Activated CD4-positive, CD25-positive, alpha-beta regulatory T cell treated with anti-CD3 and anti-CD28 coated beads, Interleukin-2, amount 50 U/mL, for 72 hours (primary cell): Measurements from ENCODE around the gene CPTP.

ENCODE experiments used
- DNase-seq: peaks from one replicate; pipeline ENCODE4 v3.0.0; 2021

CPTP gene

DNA sequence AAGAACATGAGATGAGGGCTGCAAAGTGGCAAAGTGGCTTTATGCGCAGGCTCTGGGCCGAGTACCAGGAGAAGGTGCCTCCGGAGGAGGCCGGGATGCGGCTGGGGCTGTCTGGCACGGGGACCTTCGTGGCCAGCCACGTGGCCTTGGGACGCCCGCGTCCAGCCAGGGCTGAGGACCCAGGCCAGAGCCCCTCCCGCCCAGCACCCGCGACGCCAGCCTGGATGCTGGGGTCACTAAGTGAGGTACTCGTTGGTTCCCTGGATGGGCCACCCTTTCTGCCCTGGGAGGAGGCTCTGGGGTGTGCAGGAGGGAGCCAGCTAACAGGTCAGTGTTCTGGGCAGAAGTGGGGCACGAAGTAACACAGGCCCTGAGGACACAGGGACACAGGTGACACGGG, 31.8 kb upstream of the CPTP start:
- DNase-seq = no peak

DNA sequence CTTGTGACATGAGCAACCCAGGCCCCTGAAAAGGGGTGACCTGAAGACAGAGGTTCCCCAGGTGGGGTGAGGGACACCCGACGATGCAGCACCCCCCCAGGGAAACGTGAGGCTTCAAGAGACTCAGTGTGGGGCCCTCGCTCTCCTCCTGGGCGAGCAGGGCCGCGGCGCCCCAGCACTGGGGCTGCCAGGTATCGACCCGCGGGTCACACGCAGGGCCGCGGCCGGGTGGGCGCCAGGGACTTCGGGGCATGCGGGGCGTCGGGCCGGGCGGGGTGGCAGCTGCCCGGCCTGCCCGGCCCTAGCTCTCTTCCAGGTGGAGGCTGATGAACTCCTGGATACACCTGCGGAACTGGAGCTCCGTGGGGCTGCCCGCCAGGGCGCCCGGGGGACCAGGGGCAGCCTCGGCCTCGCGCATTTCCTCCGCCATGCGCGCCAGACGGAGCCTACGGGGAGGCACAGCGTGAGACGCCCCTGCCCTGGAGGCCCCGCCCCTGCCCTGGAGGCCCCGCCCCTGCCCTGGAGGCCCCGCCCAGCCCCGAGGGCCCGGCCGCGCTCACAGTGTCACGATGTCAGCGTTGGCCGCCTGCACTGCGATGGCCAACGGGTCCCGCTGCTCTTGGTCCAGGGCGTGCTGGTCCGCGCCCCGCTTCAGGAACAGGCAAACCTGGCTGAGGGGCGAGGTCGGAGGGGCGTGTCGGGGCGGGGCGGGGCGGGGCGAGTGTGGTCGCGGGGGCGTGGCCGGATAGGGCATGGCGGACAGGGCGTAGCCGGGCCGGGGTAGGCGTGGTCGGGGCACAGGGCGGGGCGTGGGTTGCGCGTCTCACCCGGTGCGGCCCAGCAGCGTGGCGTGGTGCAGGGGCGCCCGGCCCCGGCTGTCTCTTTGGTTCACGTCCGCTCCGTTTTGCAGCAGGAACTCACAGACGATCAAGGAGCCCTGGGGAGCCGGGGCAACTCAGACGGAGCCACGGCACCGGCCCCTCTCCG, 31.0 kb upstream of the CPTP start:
- DNase-seq = no peak

DNA sequence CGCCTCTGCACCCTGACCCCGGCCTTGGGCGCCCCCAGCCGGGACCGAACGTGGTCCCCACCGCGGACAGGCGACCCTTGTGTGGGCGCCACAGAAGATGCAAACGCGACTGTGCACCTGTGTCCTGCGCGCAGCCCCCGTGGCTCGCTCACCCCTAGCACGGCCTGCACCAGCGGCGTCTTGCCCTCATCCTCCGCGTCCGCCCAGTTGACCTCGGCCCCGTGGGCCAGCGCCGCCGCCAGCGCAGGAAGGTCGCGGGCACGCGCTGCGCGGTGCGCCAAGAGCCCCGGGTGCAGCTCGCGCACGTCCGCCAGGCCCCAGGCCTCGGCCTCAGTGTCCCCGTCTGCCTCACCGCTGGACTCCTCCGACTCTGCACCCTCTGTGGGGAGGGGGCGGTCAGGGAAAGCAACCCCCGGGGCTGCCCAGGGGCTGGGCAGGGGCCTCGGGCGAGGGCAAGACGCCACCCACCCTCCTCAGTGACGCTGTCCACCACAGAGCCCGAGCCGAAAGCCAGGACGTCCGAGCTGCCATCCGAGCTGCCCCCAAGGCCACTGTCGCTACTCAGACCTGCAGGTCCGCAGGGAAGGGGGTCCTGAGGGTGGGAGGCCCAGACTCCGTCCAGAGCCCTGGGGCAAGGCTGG, 30.2 kb upstream of the CPTP start:
- no peak for DNase-seq

DNA sequence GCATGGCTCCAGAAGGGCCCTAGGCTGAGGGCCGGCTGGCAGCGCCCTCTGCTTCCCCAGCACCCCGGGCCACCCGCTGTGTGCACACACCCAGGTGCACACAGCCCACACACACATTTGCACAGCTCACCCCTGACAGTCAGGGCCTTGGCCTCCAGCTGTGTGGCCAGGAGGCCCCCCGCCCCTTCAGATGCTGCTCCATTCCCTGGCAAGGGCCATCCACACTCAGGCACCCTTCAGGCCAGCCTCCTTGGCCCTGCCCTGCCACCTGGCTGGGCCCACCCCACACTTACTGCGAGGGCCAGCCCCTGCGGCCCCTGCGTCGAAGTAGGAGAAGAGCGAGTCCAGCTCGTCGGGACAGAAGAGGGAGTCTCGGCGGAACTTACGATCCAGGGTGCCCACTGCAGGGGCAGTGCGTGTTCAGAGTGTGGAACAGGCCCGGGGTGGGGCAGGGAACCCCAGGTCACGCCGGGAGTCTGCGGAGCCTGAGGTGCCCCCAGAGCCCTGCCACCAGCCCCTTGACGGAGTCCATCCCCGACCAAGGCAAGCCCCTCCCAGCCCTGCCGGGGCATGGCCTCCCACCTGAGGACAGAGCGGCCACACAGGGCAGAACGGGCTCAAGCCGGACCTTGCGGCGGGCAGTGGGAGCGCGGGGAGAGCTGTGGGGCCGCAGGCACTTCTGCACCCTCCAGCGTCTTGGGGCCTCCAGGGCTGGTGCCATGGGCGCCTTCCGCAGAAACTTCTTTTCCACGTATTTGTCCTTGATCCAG, 29.3 kb upstream of the CPTP start:
- no peak for DNase-seq

DNA sequence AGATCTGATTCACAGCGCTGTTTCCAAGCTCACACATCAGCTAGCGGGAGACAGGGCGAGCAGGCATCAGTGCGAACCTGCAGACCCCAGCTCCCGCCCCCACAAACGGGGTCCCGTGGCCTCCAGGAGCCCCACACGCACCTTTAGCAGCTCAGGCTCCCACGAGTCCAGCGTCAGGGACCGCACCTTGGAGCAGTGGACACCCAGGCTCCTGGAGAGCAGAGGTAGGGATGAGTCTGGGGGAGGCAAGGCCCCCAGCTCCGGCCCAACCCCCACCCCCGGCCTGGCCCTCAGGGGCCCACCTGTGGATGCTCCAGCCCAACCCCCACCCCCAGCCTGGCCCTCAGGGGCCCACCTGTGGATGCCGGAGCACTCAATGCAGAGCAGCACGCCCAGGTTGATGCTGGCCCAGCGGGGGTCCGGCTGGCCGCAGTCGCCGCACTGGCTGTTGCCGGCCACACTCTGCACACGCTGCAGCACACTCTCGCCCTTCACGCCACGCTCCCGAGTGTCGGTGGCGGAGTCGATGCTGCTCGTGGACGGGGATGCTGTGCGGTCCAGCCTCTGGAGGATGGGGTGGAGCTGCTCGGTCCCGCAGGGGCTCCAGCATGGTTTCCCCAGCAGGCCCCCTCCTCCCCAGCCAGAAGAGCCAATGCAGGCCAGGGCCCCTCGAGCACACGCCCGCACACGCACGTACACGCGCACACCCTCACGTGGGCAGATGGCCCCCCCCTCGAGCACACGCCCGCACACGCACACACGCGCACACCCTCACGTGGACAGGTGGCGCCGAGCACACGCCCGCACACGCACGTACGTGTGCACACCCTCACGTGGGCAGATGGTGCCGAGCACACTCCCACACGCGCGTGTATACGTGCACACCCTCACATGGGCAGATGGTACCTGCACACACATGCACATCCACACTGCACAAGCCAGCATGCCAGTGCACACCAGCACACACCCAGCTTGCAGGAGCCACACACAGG, 28.2 kb upstream of the CPTP start:
- no peak for DNase-seq

DNA sequence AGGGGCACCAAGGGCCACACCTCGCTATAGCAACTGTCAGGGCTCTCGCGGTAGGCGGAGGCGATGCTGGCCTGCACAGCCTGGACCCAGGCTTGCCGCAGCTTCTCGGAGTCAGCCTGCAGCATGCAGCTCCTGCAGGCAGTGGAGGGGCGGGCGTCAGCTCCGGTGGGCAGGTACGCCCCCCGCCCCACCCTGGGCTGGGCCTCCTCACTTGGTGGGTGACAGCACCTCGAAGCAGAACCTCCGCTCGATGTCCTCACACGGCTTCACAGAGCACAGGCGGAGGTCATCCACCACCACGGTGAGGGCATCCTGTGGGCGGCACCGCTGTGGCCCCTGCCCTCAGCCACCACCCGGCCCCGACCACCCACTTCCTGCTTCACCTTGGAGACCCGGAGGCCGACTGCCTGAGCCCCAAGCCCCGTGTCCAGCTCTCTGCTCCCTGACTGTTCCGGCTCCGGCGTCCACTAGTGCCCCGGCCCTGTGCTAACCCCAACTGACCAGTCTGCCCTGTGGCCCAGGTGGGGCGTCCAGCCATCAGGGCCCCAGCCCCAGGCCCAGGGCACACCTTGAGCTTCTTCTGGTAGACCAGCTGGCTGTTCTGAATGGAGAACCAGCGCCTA, 26.7 kb upstream of the CPTP start:
- DNase-seq = no peak

DNA sequence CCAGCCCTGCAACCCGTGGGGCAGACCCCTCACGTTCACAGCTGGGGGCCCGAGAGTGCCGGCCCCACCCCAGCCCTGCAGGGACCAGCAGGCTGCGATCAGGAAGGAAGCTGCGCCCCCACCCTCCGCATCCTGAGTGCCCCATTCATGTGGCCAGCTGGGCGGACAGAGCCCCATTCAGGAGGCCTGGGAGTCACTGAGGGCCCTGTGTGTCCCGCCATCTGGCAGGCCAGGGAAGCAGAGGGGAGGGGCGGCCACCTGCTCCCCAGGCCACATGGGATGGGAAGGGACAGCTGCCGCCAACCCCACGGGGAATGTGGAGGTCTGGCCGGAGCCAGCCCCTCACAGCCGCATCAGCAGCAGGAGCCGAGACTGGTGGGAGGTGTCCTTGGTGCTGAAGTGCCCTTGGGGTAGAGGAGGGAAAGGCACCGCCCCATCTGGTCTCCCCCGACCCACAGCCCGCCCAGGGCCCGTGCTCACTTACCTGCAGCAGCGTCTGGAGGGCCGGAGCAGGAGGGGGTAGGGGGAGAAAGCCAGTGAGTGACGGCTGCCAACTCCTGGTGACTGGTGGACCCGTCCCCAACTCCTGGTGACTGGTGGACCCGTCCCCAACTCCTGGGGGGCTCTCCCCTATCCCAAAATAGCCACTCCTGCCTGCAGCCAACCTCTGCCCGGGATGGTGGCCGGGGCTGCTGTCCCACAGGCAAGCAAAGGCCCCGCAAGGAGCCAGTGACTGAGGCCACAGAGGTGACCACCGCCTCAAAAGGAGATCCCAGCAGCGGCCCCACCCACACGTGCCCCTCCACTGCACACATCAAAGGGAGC, 25.5 kb upstream of the CPTP start:
- no peak for DNase-seq

DNA sequence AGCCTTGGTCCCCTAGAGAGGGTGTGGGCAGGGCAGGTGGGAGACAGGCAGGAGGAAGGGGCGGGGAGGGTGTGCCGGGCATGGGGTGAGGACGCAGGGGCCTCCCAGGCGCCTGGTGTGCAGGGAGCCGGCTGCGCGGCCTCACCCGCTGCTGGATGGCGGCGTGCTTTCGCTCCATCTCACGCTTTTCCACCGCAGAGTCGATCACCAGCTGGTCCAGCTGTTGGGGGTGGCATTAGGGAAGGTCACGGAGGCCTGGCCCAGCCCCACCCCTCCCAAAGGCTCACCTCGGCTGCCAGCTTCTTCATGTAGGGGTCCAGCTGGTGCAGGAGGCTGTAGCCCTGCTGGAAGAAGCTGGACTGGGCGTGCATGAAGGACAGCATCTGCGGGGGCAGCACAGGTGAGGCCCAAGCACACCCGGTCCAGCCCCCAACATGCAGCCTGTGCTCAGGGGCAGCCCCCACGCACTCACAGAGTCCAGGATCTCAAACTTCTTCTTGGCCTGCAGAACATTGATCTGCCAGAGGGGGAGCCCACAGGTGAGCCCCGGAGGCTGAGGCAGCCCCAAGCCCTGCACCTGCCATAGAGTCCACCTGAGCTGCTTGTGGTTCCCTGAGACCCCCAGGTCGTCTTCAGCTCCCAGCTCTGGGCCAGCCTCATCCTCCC, 24.8 kb upstream of the CPTP start:
- no peak for DNase-seq

DNA sequence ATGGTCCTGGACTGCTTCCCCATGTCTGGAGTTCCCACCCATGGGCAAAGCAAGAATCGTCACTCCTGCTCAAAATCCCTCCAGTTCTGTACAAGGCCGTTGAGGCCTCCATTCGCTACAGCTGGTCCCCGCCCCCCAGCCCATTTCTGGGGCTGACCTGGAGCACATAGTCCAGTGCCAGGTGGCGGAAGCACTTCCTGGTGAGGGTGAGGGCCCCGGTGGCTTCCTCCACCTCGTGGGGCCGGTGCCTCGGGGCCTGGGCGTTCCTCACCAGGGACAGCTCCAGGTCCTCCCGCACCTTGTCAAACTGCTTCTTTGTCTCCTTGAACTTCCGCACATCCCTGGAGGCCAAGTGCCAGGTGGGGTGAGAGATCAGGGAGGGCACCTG, 24.3 kb upstream of the CPTP start:
- DNase-seq = no peak

DNA sequence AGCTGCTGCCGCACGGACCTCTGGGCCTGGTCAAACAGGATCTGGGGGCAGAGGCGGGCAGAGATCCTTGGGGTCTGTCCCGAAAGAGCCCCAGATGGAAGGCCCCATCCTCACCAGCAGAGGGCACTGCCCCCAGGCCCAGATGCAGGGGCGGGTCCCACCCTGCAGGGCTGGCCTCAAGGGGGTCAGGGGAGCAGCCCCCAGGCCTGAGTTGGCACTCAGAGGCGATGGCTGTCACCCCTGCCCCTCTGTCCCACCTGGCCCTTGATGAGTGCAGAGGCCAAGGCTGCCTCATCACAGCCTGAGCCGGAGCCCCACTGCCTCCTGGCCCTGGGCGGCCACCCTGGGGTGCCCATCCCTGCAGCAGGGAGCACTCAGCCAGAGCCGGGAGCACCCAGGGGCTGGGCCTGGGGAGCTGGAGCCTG, 22.6 kb upstream of the CPTP start:
- DNase-seq = no peak

DNA sequence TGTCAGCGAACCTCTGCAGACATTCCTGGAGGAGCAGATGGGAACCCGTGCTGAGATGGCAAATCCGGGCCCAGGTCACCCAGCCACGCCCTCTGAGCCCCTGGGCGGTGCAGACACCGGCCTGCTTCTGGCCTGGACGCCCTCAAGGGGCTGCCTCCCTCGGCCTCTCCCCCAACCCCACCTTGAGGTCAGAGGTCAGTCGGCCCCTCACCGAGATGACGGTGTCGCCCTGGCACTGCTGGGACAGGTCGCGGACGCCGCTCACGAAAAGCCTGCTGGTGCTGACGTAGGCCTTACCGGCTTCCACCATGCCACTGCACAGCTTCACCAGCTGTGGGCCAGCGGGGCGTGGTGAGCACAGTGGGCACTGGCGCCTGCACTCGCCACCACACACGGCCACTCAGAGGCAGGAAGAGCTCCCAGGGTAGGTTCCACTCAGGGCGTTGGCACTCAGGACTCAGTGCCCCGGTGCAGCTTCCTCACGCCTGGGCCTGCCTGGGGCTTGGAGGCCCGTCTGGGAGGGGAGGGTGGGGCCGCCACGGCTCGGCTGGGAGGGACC, 21.6 kb upstream of the CPTP start:
- DNase-seq = no peak

DNA sequence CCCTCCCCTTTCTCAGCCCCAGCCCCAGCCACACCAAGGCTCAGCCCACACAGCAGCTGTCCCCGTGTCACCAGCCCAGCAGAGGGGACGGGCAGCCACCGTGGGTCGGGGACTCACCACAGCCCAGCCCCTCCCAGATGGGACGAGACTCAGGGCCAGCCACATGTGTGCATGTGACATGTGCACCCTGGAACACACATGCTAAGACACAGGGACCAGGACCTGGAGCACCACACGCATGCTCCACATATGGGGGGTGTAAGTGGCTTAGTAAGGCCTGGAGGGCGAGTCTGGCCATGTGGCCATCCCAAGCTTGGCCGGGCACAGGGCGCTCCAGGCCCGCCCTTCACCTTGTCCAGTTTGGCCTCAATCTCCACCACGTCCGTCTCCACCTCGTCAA, 20.9 kb upstream of the CPTP start:
- DNase-seq = no peak

DNA sequence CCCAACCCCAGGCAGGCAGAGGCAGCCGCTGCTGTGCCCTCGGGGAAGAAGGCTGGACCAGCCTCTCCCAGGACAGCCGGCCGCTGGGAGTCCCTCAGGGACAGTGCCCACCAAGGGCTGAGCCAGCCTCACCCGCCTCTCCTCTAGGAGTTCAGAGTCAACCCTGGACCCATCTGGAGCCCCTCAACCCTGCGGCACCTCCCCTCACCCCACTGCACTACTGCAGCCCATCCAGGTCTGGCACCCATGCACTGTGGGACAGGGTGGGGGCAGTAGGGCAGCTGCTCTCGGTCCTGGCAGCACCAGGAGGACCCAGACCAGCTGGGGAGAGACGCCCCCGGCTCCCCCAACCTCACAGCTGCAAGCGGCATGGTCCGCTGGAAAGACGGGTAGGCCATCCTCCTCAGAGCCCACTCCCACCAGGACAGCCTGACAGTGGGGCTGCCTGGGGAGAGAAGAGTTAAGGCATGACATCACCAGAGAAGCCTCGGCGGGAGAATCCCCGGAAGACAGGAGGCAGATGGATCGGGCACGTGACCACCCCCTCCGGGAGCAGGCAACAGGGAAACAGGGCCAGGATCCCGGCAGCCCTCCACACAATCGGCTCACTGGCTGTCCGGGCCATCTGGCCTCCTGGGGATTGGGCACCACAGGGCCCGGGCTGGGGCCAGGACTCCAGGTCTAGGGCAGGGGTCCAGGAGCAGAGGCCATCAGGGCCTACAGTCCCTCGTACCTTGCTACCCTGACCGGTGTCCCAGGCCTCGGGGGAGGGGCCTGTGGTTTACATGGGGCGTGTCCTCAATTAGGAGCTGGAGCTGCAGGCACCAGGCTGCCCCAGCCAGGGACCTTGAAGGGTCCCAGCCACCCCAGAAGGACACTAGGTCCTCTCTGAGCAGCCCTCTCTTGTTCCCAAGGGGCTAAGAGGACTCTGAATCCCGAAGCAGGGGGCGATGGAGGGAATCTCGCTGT, 20.0 kb upstream of the CPTP start:
- DNase-seq = no peak

DNA sequence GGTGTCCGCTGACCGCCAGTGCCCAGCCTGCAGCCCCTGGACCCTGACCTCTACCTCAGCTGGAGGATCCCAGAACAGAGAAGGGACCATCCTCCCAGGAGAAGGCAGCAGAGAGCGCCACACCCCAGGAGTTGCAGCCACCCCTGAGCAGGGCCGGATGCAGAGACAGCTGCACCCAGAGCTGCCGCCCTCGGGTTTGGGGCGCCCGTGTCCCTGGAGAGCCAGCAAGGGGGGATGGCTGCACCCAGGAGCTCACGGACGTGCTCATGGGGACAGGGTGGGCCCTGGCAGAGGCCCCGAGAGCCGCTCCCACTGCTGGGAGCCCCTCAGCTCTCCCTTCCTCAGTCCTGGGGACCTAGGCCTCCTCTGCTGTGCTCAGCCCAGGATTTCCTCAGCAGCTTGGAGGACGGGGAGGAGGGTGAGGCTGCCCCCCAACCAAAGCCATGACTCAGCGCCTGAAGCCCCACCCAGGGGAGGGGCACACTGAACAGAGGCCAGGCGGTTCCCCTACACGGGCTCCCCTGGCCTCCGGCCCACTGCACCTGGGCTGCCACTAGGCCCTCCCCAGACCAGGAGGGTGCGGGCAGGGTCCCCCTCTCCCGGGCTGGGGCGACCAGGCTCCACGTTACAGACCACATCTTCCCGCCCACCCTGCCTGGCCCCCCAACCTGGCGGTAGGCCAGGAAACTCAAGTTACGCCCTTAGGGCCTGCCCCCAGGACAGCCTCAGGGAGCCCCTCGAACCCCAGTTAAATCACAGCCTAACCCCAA, 19.1 kb upstream of the CPTP start:
- no peak for DNase-seq

DNA sequence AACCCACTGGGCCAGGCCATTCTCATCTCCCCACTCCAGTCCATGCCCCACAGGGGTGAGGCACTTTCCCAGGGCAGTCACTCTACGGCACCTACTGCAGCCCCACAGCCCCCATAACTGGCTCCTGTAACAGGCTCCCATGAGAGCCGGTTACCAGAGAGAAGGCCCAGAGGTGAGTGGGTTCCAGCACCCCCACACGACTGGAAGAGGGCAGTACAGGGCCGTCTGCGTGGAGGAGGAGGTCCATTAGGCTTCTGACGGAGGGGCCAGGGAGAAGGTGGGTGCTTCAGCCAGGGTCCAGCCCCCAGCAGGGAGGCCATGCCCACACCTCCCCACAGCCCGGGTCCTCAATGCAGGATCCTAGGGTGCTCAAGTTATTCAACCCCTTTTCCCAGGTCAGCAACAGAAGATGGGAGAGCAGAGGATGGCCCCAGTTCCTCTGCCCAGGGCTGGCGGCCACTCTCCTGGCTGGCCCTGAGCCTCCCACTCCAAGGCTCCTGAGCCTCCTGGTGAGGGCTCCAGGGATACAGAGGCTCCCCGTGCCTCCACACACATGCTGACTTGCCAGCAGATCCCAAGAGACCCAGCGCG, 18.4 kb upstream of the CPTP start:
- no peak for DNase-seq

DNA sequence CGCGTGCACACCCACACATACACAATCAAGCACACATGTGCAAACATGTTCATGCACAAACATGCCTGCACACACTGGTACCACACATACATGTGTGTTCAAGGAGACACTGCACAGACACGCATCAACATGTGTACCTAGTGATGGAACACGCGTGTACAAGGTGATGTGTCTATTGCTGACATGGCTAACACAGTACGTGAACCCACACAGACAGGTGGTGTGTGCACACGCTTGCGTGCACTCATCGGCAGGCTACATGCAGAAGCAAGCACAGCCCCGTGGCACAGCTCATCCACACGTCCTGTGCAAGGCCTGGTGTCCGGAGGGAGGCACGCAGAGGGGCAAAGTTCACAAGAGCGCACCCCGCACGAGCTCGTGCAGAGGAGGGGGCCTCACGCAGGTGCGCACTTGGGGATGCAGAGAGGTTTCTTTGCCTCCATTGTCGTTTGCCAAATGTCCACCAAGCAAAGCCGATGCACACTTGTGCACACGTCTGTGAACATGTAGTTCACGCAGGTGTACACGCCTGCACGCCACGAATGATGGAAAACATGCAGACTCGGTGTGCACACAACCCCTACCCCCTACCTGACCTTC, 17.8 kb upstream of the CPTP start:
- DNase-seq = no peak

DNA sequence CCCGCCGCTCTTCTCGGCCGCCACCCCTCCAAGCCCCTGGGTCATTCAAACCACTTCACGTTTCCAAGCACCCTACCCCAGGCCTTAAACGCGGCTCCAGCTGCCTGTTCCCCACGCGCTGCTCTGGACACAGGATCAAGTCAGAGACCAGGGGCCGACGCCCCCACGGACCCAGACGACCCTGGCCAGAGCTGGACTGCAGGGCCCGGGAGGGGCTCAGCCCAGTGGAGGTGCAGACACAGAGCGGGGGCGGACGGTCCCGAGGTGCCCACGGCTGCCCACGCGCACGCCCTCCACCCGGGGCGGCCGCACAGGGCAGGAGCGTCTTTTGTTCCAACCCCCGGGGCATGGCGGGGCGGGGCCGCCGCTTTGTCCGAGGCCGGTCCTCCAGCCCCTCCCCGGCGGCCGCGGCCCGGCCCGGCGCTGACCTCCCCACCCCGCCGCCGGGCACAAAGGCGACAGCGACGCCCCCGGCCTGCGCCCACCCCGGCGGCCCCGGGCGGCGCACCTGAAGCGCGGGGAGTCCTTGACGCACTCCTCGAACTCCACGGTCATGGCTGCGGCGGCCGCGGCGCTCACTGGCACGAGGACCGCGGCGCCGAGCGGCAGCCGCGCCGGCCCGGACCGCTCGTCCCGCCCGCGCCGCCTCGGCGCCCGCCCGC, 17.2 kb upstream of the CPTP start:
- no peak for DNase-seq
